ENCODE results near the gene RAB11FIP4.

RAB11FIP4 gene

DNA sequence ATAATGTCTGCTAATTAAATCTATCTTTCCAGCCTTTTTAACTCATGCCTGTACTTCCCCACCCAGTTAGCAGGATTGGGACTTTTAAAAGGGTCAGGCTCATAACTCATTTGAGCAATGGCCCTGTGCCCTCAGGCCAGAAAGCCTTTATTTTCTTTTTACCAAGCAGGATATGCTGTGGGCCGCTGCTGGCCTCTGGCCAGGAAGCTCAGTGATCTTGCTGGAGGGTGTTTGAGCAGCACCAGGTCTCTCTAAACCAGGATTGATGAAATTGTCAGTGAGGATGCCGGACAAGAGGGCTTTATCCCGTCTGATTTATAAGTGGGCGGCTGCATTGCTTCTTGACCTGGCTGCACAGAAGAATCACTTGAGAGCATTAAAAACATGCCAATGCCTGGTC is 187.8 kb downstream of the RAB11FIP4 start:
- no peaks in the 10 kb centered on the region for H3K9me2 ChIP-seq (replicated peaks; ENCODE audit: low read depth, low read length)
- no peak overlapping the region for H2AFZ ChIP-seq (ENCODE audit: low read length)
- H3K79me2 ChIP-seq (ENCODE audit: insufficient read depth, low read length): no peaks in the 10 kb centered on the region
- no peak overlapping the region for H3K4me3 ChIP-seq (ENCODE audit: low read length, poor library complexity, severe bottlenecking)
- H3K9me3 ChIP-seq (ENCODE audit: insufficient read depth, low read depth, low read length): no peaks in the 10 kb centered on the region
- H3K4me2 ChIP-seq (ENCODE audit: low read depth, low read length, poor library complexity, severe bottlenecking): no peak overlapping the region
- peaks cover 34% of the 10 kb centered on the region for H3K4me1 ChIP-seq (ENCODE audit: insufficient read depth, low read length, poor library complexity, severe bottlenecking)
- H3K36me3 ChIP-seq (ENCODE audit: insufficient read depth, low read length): no peaks in the 10 kb centered on the region
- H3F3A ChIP-seq (ENCODE audit: low read depth): no peaks in the 10 kb centered on the region
- H3K27me3 ChIP-seq (ENCODE audit: insufficient read depth, low read length, poor library complexity, severe bottlenecking): no peaks in the 10 kb centered on the region
- H3K9ac ChIP-seq (ENCODE audit: low read depth, low read length, poor library complexity, severe bottlenecking): peak overlapping the region; percentile 13
- TF ChIP-seq CTCF (conservative IDR thresholded peaks at IDR 0.05; ENCODE audit: low read length): no peak
- TF ChIP-seq EZH2phosphoT487 (IDR thresholded peaks at IDR 0.05; ENCODE audit: borderline replicate concordance): no peak
- no peaks in the 10 kb centered on the region for H4K20me1 ChIP-seq (ENCODE audit: insufficient read depth, low read length, poor library complexity, severe bottlenecking)

- Histone ChIP-seq H3K4me1 (ENCODE audit: insufficient read depth, low read length, poor library complexity, severe bottlenecking) (peaks cover 34% of the 10 kb centered on the region), H3K27me3 (ENCODE audit: insufficient read depth, low read length, poor library complexity, severe bottlenecking) (no peaks in the 10 kb centered on the region), H3K4me2 (ENCODE audit: low read depth, low read length, poor library complexity, severe bottlenecking) (no peak overlapping the region), H3K4me3 (ENCODE audit: low read length, poor library complexity, severe bottlenecking) (no peak overlapping the region), H4K20me1 (ENCODE audit: insufficient read depth, low read length, poor library complexity, severe bottlenecking) (no peaks in the 10 kb centered on the region), H2AFZ (ENCODE audit: low read length) (no peak overlapping the region), H3K9ac (ENCODE audit: low read depth, low read length, poor library complexity, severe bottlenecking) (peak overlapping the region; percentile 42), H3K9me2 (replicated peaks; ENCODE audit: low read depth, low read length) (no peaks in the 10 kb centered on the region), H3K36me3 (ENCODE audit: insufficient read depth, low read length) (no peaks in the 10 kb centered on the region), H3K9me3 (ENCODE audit: insufficient read depth, low read depth, low read length) (no peaks in the 10 kb centered on the region), H3F3A (ENCODE audit: low read depth) (no peaks in the 10 kb centered on the region), H3K79me2 (ENCODE audit: insufficient read depth, low read length) (no peaks in the 10 kb centered on the region)
- TF ChIP-seq CTCF (conservative IDR thresholded peaks at IDR 0.05; ENCODE audit: low read length): no peak
- TF ChIP-seq EZH2phosphoT487 (IDR thresholded peaks at IDR 0.05; ENCODE audit: borderline replicate concordance): no peak
These were observed 188.8 kb downstream of the RAB11FIP4 start for GRCh38 chr17:31580316-31580705.

DNA sequence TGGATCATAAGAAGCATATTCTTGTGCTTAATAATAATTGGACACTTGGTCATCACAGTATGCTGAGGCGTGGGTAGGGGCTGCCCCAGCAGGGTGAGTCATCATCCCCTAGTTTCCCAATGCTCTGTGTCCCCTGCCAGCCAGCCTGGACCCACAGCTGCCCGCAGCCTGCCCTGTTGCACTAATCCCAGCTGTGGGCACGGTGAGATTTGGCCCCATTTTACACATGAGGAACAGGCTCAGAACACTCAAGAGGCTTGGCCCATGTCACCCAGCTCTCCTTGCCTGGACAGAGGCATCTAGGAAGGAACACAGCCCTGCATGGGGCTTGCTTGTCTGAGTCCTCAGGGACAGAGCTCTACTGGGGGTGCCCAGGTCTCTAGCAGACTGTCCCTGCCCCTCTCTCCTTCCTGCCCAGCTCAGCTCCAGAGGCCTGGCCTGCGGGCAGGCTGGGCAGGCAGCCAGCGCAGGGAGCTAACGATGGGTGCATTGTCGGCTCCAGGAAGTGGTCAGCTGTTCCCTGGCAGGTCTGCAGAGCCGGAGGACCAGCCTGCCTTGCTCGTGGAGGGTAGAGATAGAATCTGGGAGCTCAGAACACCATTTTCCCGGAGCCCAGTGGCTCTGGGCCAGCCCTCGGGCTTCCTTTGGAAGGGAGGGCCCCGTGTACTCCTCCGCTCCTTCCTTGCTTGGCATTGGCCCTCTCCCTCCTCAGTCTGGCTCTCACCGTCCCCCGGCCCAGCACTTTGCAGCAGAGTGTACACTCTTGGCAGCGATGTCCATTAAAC is 189.4 kb downstream of the RAB11FIP4 start:
- Histone ChIP-seq H3F3A (ENCODE audit: low read depth) (no peaks in the 10 kb centered on the region), H3K4me1 (ENCODE audit: insufficient read depth, low read length, poor library complexity, severe bottlenecking) (peaks cover 34% of the 10 kb centered on the region), H3K9ac (ENCODE audit: low read depth, low read length, poor library complexity, severe bottlenecking) (peak overlapping the region; percentile 42), H3K27me3 (ENCODE audit: insufficient read depth, low read length, poor library complexity, severe bottlenecking) (no peaks in the 10 kb centered on the region), H3K36me3 (ENCODE audit: insufficient read depth, low read length) (no peaks in the 10 kb centered on the region), H3K9me3 (ENCODE audit: insufficient read depth, low read depth, low read length) (no peaks in the 10 kb centered on the region), H3K4me2 (ENCODE audit: low read depth, low read length, poor library complexity, severe bottlenecking) (no peak overlapping the region), H3K4me3 (ENCODE audit: low read length, poor library complexity, severe bottlenecking) (no peak overlapping the region), H3K9me2 (replicated peaks; ENCODE audit: low read depth, low read length) (no peaks in the 10 kb centered on the region), H3K79me2 (ENCODE audit: insufficient read depth, low read length) (no peaks in the 10 kb centered on the region), H2AFZ (ENCODE audit: low read length) (no peak overlapping the region), H4K20me1 (ENCODE audit: insufficient read depth, low read length, poor library complexity, severe bottlenecking) (no peaks in the 10 kb centered on the region)
- no peak for TF ChIP-seq EZH2phosphoT487 (IDR thresholded peaks at IDR 0.05; ENCODE audit: borderline replicate concordance)
- no peak for TF ChIP-seq CTCF (conservative IDR thresholded peaks at IDR 0.05; ENCODE audit: low read length)
